Measurements from ENCODE around the gene PCDHGA1.
"Not testable (repeated sequence)": the region's sequence is repeated elsewhere in the genome, so short reads cannot be mapped to it uniquely, and the experiment has no call there.

The PCDHGA1 gene

DNA sequence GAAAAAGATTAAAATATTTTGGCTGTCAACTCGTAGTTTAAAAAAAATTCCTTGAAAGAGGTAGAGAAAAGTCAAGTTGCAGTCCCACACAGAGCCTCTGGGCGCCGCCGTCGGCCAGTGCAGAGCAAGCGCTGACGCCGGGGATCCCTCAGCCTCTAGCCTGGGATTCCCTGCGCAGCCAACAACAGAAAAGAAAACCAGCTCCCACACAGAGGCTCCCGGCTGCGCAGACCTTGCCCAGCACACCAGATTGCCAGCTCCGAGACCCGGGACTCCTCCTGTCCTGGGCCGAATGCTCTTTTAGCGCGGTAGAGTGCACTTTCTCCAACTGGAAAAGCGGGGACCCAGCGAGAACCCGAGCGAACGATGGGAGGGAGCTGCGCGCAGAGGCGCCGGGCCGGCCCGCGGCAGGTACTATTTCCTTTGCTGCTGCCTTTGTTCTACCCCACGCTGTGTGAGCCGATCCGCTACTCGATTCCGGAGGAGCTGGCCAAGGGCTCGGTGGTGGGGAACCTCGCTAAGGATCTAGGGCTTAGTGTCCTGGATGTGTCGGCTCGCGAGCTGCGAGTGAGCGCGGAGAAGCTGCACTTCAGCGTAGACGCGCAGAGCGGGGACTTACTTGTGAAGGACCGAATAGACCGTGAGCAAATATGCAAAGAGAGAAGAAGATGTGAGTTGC is 87.3 kb downstream of the PCDHGA1 start, which contains the start of gene PCDHGB7:
Gene PCDHGB7 (plus strand): TSS at position 184 of the 679 bp plus-strand sequence. CDS start 183 bp downstream, at position 367.
- not testable (repeated sequence) for H3K4me2 ChIP-seq (ENCODE audit: low read length); H3K27me3 ChIP-seq (ENCODE audit: low read depth, low read length); H3K79me2 ChIP-seq (ENCODE audit: low read length); H3K27ac ChIP-seq (ENCODE audit: low read length); H3K36me3 ChIP-seq (replicated peaks; ENCODE audit: low read depth, low read length); H3K4me1 ChIP-seq (ENCODE audit: low read length); H3K4me3 ChIP-seq (ENCODE audit: low read length); H3K9ac ChIP-seq (ENCODE audit: low read length); H4K20me1 ChIP-seq (ENCODE audit: insufficient read depth, low read length); H2AFZ ChIP-seq (ENCODE audit: low read depth, low read length); H3K9me3 ChIP-seq (ENCODE audit: insufficient read depth, low read length)
- TF ChIP-seq, protein P1, sequence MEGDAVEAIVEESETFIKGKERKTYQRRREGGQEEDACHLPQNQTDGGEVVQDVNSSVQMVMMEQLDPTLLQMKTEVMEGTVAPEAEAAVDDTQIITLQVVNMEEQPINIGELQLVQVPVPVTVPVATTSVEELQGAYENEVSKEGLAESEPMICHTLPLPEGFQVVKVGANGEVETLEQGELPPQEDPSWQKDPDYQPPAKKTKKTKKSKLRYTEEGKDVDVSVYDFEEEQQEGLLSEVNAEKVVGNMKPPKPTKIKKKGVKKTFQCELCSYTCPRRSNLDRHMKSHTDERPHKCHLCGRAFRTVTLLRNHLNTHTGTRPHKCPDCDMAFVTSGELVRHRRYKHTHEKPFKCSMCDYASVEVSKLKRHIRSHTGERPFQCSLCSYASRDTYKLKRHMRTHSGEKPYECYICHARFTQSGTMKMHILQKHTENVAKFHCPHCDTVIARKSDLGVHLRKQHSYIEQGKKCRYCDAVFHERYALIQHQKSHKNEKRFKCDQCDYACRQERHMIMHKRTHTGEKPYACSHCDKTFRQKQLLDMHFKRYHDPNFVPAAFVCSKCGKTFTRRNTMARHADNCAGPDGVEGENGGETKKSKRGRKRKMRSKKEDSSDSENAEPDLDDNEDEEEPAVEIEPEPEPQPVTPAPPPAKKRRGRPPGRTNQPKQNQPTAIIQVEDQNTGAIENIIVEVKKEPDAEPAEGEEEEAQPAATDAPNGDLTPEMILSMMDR (IDR thresholded peaks at IDR 0.05; ENCODE audit: low read depth, low read length): peak; percentile 36

DNA sequence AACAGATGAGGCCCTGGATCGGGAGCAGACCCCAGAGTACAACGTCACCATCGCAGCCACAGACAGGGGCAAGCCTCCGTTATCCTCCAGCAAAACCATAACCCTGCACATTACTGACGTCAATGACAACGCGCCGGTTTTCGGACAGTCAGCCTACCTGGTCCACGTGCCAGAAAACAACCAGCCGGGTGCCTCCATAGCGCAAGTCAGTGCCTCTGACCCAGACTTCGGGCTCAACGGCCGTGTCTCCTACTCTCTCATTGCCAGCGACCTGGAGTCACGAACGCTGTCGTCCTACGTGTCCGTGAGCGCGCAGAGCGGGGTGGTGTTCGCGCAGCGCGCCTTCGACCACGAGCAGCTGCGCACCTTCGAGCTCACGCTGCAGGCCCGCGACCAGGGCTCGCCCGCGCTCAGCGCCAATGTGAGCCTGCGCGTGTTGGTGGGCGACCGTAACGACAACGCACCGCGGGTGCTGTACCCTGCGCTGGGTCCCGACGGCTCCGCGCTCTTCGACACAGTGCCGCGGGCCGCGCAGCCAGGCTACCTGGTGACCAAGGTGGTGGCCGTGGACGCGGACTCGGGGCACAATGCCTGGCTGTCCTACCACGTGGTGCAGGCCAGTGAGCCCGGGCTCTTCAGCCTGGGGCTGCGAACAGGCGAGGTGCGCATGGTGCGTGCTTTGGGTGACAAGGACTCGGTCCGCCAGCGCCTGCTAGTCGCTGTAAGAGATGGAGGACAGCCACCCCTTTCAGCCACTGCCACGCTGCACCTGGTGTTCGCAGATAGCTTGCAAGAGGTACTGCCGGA is 89.0 kb downstream of the PCDHGA1 start:
- Histone ChIP-seq H3K4me3 (ENCODE audit: low read length) (no peak overlapping the region), H3K9ac (ENCODE audit: low read length) (no peak overlapping the region), H3K9me3 (ENCODE audit: insufficient read depth, low read length) (no peaks in the 10 kb centered on the region), H3K4me2 (ENCODE audit: low read length) (no peak overlapping the region), H3K27ac (ENCODE audit: low read length) (no peak overlapping the region), H3K27me3 (ENCODE audit: low read depth, low read length) (no peaks in the 10 kb centered on the region), H3K4me1 (ENCODE audit: low read length) (no peaks in the 10 kb centered on the region), H3K79me2 (ENCODE audit: low read length) (no peaks in the 10 kb centered on the region), H3K36me3 (replicated peaks; ENCODE audit: low read depth, low read length) (no peaks in the 10 kb centered on the region), H2AFZ (ENCODE audit: low read depth, low read length) (no peak overlapping the region), H4K20me1 (ENCODE audit: insufficient read depth, low read length) (no peaks in the 10 kb centered on the region)
- TF ChIP-seq, protein P1 (IDR thresholded peaks at IDR 0.05; ENCODE audit: low read depth, low read length): no peak
- TF ChIP-seq EZH2phosphoT487 (IDR thresholded peaks at IDR 0.05; ENCODE audit: low read depth): no peak

DNA sequence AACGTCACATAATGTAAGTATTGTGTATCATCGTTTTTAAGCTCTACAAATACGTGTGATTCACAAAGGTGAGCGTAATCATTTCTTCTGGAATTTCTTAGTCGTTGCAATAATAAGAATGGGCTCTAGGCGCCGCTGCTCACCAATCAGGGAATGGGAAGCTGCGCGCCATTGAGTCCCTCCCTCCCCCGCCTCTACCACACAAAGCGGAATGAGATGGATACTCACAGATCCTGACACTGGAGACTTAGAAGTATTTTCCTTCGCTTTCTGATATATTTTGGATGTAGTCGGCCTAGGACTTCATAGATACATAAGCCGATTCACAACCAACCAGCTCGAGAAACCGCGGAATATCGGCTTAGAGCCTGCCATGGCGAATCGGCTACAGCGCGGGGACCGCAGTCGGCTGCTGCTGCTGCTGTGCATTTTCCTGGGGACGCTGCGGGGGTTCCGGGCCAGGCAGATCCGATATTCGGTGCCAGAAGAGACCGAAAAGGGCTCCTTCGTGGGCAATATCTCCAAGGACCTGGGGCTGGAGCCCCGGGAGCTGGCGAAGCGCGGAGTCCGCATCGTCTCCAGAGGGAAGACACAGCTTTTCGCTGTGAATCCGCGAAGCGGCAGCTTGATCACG is 90.7 kb downstream of the PCDHGA1 start, which contains the start of gene PCDHGA11:
Gene PCDHGA11 (plus strand): TSS at position 197 of the 634 bp plus-strand sequence. CDS start 177 bp downstream, at position 374.
- Histone ChIP-seq H3K4me1 (ENCODE audit: low read length) (no peaks in the 10 kb centered on the region), H3K27me3 (ENCODE audit: low read depth, low read length) (no peaks in the 10 kb centered on the region), H3K9ac (ENCODE audit: low read length) (peak within 1 kb of the TSS; percentile 61), H4K20me1 (ENCODE audit: insufficient read depth, low read length) (no peaks in the 10 kb centered on the region), H3K4me2 (ENCODE audit: low read length) (peak within 1 kb of the TSS; percentile 89), H3K79me2 (ENCODE audit: low read length) (no peaks in the 10 kb centered on the region), H3K36me3 (replicated peaks; ENCODE audit: low read depth, low read length) (no peaks in the 10 kb centered on the region), H3K9me3 (ENCODE audit: insufficient read depth, low read length) (no peaks in the 10 kb centered on the region), H3K27ac (ENCODE audit: low read length) (no peak within 1 kb of the TSS), H2AFZ (ENCODE audit: low read depth, low read length) (peak within 1 kb of the TSS; percentile 95), H3K4me3 (ENCODE audit: low read length) (peak within 1 kb of the TSS; percentile 93)
- no peak for TF ChIP-seq EZH2phosphoT487 (IDR thresholded peaks at IDR 0.05; ENCODE audit: low read depth)
- TF ChIP-seq, protein P1 (IDR thresholded peaks at IDR 0.05; ENCODE audit: low read depth, low read length): peak; percentile 65

DNA sequence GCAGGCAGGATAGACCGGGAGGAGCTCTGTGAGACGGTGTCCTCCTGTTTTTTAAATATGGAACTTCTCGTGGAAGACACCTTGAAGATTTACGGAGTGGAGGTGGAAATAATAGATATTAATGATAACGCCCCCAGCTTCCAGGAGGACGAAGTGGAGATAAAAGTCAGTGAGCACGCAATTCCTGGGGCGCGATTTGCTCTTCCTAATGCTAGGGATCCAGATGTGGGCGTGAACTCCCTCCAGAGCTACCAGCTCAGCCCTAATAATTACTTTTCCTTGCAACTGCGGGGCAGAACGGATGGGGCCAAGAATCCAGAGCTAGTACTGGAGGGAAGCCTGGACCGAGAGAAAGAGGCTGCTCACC is 91.2 kb downstream of the PCDHGA1 start:
- Histone ChIP-seq H2AFZ (ENCODE audit: low read depth, low read length) (peak overlapping the region; percentile 95), H3K9ac (ENCODE audit: low read length) (peak overlapping the region; percentile 61), H3K27ac (ENCODE audit: low read length) (no peak overlapping the region), H3K4me1 (ENCODE audit: low read length) (no peaks in the 10 kb centered on the region), H3K9me3 (ENCODE audit: insufficient read depth, low read length) (no peaks in the 10 kb centered on the region), H4K20me1 (ENCODE audit: insufficient read depth, low read length) (no peaks in the 10 kb centered on the region), H3K36me3 (replicated peaks; ENCODE audit: low read depth, low read length) (no peaks in the 10 kb centered on the region), H3K4me2 (ENCODE audit: low read length) (peak overlapping the region; percentile 89), H3K79me2 (ENCODE audit: low read length) (no peaks in the 10 kb centered on the region), H3K27me3 (ENCODE audit: low read depth, low read length) (no peaks in the 10 kb centered on the region), H3K4me3 (ENCODE audit: low read length) (peak overlapping the region; percentile 93)
- TF ChIP-seq, protein P1 (IDR thresholded peaks at IDR 0.05; ENCODE audit: low read depth, low read length): no peak
- no peak for TF ChIP-seq EZH2phosphoT487 (IDR thresholded peaks at IDR 0.05; ENCODE audit: low read depth)
